ENCODE data around the gene PTPRCAP.
"Not testable (repeated sequence)": the region's sequence is repeated elsewhere in the genome, so short reads cannot be mapped to it uniquely, and the experiment has no call there.

- not testable (repeated sequence) for TF ChIP-seq EZH2phosphoT487 (IDR thresholded peaks at IDR 0.05; ENCODE audit: borderline replicate concordance, low read depth); POLR2AphosphoS5 (IDR thresholded peaks at IDR 0.05; ENCODE audit: low read depth, low read length); REST (IDR thresholded peaks at IDR 0.05; ENCODE audit: low read depth, low read length); MEF2A (IDR thresholded peaks at IDR 0.05; ENCODE audit: borderline replicate concordance, low read depth); EP300 (IDR thresholded peaks at IDR 0.05; ENCODE audit: borderline replicate concordance in 1 of 2, low read depth in 1 of 2, low read length in 1 of 2); CTCF (IDR thresholded peaks at IDR 0.05)
These were observed 35.2 kb downstream of the PTPRCAP start for GRCh38 chr11:67402192-67402839.
